HG03280 (cell line): Measurements from ENCODE around the gene SCGB1D2.

ENCODE experiments used
- ATAC-seq: cut with Tn5 transposase; IDR thresholded peaks from one replicate; pipeline ENCODE4 v1.9.1; 2021; ENCODE audit warnings: mild to moderate bottlenecking, moderate library complexity; ENCODE audit not compliant: unreplicated experiment

SCGB1D2 gene

GRCh38 chr11:62256281-62256680, 14.2 kb downstream of the SCGB1D2 start:
- ATAC-seq: no peak

- no peak for ATAC-seq
These were observed 18.4 kb downstream of the SCGB1D2 start for GRCh38 chr11:62260261-62260953.

- no peak for ATAC-seq
These were observed 22.0 kb downstream of the SCGB1D2 start for GRCh38 chr11:62264004-62264403.

GRCh38 chr11:62266558-62266957, 24.5 kb downstream of the SCGB1D2 start:
- ATAC-seq: no peak

- ATAC-seq: no peak
These were observed 25.0 kb downstream of the SCGB1D2 start for GRCh38 chr11:62267050-62267449.

- no peak for ATAC-seq
These were observed 25.5 kb downstream of the SCGB1D2 start for GRCh38 chr11:62267576-62267975.

GRCh38 chr11:62269654-62270278, 27.7 kb downstream of the SCGB1D2 start, which contains the start of gene SCGB2A2:
Gene SCGB2A2 (plus strand): TSS chr11:62270158. CDS start chr11:62270217, 59 bp downstream.
- no peak for ATAC-seq

- ATAC-seq: no peak
These were observed 31.2 kb downstream of the SCGB1D2 start for GRCh38 chr11:62273284-62273683.

- ATAC-seq: no peak
These were observed 31.8 kb downstream of the SCGB1D2 start for GRCh38 chr11:62273789-62274275.

GRCh38 chr11:62280452-62280851, 38.4 kb downstream of the SCGB1D2 start:
- ATAC-seq: no peak
